ENCODE measurements around the gene SLC1A3.
"Not testable (repeated sequence)": the region's sequence is repeated elsewhere in the genome, so short reads cannot be mapped to it uniquely, and the experiment has no call there.

SLC1A3 gene

DNA sequence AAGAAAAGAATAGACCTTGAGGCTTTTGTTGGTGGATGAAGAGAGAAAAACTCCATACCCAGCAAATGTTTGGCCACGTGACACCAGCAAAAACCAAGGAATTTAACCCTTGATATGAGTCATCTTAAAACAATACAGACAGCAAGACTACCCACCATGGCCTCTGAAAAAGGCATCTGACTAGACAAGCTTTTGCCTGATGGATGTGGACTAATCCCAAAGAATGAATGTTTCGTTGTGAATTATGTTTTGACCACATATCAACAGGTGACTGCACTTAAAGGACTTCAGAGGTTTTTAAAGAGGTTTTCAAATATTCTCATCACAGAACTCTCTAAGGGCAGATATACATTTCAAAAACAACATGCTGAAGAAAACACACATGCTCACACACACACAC lies 33.0 kb upstream of the SLC1A3 start:
- H3K36me3 ChIP-seq (replicated peaks; ENCODE audit: insufficient read depth, low read length), result no peaks in the 10 kb centered on the region
- no peak for DNase-seq
- no peaks in the 10 kb centered on the region for H4K20me1 ChIP-seq (ENCODE audit: insufficient read depth, low read length)
- H3K4me2 ChIP-seq (ENCODE audit: low read depth, low read length), result no peak overlapping the region
- no peak overlapping the region for H2AFZ ChIP-seq (ENCODE audit: low read length)
- no peaks in the 10 kb centered on the region for H3K79me2 ChIP-seq (ENCODE audit: low read length)
- TF ChIP-seq EZH2 (optimal IDR thresholded peaks at IDR 0.05; ENCODE audit: low read depth, low read length) (no peak), EZH2phosphoT487 (IDR thresholded peaks at IDR 0.05; ENCODE audit: low read length) (no peak)
- TF ChIP-seq, protein P1, sequence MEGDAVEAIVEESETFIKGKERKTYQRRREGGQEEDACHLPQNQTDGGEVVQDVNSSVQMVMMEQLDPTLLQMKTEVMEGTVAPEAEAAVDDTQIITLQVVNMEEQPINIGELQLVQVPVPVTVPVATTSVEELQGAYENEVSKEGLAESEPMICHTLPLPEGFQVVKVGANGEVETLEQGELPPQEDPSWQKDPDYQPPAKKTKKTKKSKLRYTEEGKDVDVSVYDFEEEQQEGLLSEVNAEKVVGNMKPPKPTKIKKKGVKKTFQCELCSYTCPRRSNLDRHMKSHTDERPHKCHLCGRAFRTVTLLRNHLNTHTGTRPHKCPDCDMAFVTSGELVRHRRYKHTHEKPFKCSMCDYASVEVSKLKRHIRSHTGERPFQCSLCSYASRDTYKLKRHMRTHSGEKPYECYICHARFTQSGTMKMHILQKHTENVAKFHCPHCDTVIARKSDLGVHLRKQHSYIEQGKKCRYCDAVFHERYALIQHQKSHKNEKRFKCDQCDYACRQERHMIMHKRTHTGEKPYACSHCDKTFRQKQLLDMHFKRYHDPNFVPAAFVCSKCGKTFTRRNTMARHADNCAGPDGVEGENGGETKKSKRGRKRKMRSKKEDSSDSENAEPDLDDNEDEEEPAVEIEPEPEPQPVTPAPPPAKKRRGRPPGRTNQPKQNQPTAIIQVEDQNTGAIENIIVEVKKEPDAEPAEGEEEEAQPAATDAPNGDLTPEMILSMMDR (IDR thresholded peaks at IDR 0.05; ENCODE audit: low read length), result no peak
- H3K27me3 ChIP-seq (replicated peaks; ENCODE audit: insufficient read depth, low read length), result no peaks in the 10 kb centered on the region
- no peaks in the 10 kb centered on the region for H3K9me2 ChIP-seq (replicated peaks; ENCODE audit: insufficient read depth, low read length)
- no peak overlapping the region for H3K27ac ChIP-seq (ENCODE audit: low read length)
- H3K4me3 ChIP-seq (ENCODE audit: low read length), result no peak overlapping the region
- no peak overlapping the region for H3K9ac ChIP-seq (ENCODE audit: low read length)
- no peaks in the 10 kb centered on the region for H3K4me1 ChIP-seq (ENCODE audit: low read length)
- H3F3A ChIP-seq (ENCODE audit: insufficient read depth, low read length), result no peaks in the 10 kb centered on the region
- no peaks in the 10 kb centered on the region for H3K9me3 ChIP-seq (replicated peaks; ENCODE audit: insufficient read depth, low read length)

DNA sequence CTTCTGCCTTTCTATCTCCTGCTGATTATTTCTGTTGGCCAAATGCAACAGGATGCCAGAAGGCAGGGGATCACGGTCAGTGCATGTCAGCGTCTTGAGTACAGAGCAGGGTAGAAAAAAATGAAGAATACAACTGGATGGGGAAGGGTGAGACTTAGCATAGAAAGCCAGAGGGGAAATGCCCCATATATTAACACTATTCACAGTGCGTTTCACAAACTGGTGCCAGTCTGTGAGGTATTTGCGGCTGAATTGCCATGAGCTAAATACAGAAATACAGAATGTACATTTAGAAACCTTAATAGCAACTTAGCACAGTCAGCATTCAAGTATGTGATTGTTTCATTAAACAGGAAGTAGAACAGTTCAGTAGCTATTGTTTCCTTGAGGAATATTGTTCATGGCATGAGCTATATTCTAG lies 31.0 kb upstream of the SLC1A3 start:
- no peaks in the 10 kb centered on the region for H3F3A ChIP-seq (ENCODE audit: insufficient read depth, low read length)

DNA sequence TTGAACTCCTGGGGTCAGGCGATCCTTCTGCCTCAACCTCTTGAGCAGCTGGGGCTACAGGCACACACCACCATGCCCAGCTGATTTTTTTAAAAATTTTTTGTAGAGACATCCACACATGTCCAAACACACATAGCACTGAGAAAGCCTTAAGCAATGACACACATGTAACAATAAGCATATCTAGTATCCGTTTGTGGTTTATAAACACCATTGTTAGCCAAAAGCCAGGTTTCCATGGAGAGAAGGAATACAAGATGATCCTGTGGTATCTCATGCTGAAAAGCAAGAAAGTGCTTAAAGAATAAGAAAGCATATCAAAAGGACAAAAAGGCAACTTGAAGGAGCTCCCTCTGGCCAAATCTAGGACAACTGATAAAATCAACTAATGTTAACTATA lies 29.7 kb upstream of the SLC1A3 start:
- TF ChIP-seq, protein P1 (IDR thresholded peaks at IDR 0.05; ENCODE audit: low read length), result no peak

More for the DNA sequence above, 31.0 kb upstream of the SLC1A3 start:
- no peak overlapping the region for H3K4me2 ChIP-seq (ENCODE audit: low read depth, low read length)
- no peak overlapping the region for H2AFZ ChIP-seq (ENCODE audit: low read length)
- H3K79me2 ChIP-seq (ENCODE audit: low read length), result no peaks in the 10 kb centered on the region
- no peak overlapping the region for H3K9ac ChIP-seq (ENCODE audit: low read length)
- no peak overlapping the region for H3K27ac ChIP-seq (ENCODE audit: low read length)
- DNase-seq, result no peak
- H3K9me3 ChIP-seq (replicated peaks; ENCODE audit: insufficient read depth, low read length), result no peaks in the 10 kb centered on the region
- no peaks in the 10 kb centered on the region for H4K20me1 ChIP-seq (ENCODE audit: insufficient read depth, low read length)
- TF ChIP-seq EZH2 (optimal IDR thresholded peaks at IDR 0.05; ENCODE audit: low read depth, low read length), result no peak
- TF ChIP-seq, protein P1 (IDR thresholded peaks at IDR 0.05; ENCODE audit: low read length), result no peak
- no peak for TF ChIP-seq EZH2phosphoT487 (IDR thresholded peaks at IDR 0.05; ENCODE audit: low read length)
- no peaks in the 10 kb centered on the region for H3K9me2 ChIP-seq (replicated peaks; ENCODE audit: insufficient read depth, low read length)
- H3K4me3 ChIP-seq (ENCODE audit: low read length), result no peak overlapping the region
- no peaks in the 10 kb centered on the region for H3K27me3 ChIP-seq (replicated peaks; ENCODE audit: insufficient read depth, low read length)
- H3K4me1 ChIP-seq (ENCODE audit: low read length), result no peaks in the 10 kb centered on the region
- no peaks in the 10 kb centered on the region for H3K36me3 ChIP-seq (replicated peaks; ENCODE audit: insufficient read depth, low read length)

DNA sequence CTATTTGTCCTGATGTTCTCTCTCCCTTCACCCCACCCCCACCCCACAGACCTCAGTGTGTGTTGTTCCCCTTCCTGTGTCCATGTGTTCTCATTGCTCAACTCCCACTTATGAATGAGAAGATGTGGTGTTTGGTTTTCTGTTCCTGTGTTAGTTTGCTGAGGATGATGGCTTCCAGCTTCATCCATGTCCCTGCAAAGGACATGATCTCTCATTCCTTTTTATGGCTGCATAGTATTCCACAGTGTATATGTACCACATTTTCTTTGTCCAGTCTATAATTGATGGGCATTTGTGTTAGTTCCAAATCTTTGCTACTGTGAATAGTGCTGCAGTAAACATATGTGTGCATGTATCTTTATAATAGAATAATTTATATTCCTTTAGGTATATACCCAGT lies 26.5 kb upstream of the SLC1A3 start:
- not testable (repeated sequence) for H3F3A ChIP-seq (ENCODE audit: insufficient read depth, low read length); H3K9me2 ChIP-seq (replicated peaks; ENCODE audit: insufficient read depth, low read length); H3K79me2 ChIP-seq (ENCODE audit: low read length); DNase-seq; H3K36me3 ChIP-seq (replicated peaks; ENCODE audit: insufficient read depth, low read length); H3K9me3 ChIP-seq (replicated peaks; ENCODE audit: insufficient read depth, low read length); H3K4me2 ChIP-seq (ENCODE audit: low read depth, low read length); H3K27ac ChIP-seq (ENCODE audit: low read length); H2AFZ ChIP-seq (ENCODE audit: low read length); H3K4me3 ChIP-seq (ENCODE audit: low read length); H3K9ac ChIP-seq (ENCODE audit: low read length); H3K4me1 ChIP-seq (ENCODE audit: low read length); H4K20me1 ChIP-seq (ENCODE audit: insufficient read depth, low read length); H3K27me3 ChIP-seq (replicated peaks; ENCODE audit: insufficient read depth, low read length)

More for the DNA sequence above, 29.7 kb upstream of the SLC1A3 start:
- no peaks in the 10 kb centered on the region for H4K20me1 ChIP-seq (ENCODE audit: insufficient read depth, low read length)
- H3K27me3 ChIP-seq (replicated peaks; ENCODE audit: insufficient read depth, low read length), result no peaks in the 10 kb centered on the region
- H3F3A ChIP-seq (ENCODE audit: insufficient read depth, low read length), result no peaks in the 10 kb centered on the region
- no peak overlapping the region for H2AFZ ChIP-seq (ENCODE audit: low read length)
- no peak for DNase-seq
- H3K9me3 ChIP-seq (replicated peaks; ENCODE audit: insufficient read depth, low read length), result no peaks in the 10 kb centered on the region
- H3K79me2 ChIP-seq (ENCODE audit: low read length), result no peaks in the 10 kb centered on the region
- H3K4me3 ChIP-seq (ENCODE audit: low read length), result no peak overlapping the region
- no peaks in the 10 kb centered on the region for H3K4me1 ChIP-seq (ENCODE audit: low read length)
- no peak overlapping the region for H3K4me2 ChIP-seq (ENCODE audit: low read depth, low read length)
- H3K36me3 ChIP-seq (replicated peaks; ENCODE audit: insufficient read depth, low read length), result no peaks in the 10 kb centered on the region
- H3K9me2 ChIP-seq (replicated peaks; ENCODE audit: insufficient read depth, low read length), result no peaks in the 10 kb centered on the region
- no peak overlapping the region for H3K27ac ChIP-seq (ENCODE audit: low read length)
- no peak overlapping the region for H3K9ac ChIP-seq (ENCODE audit: low read length)
